Kasumi-1 (cell line): Measurements from ENCODE around the gene PDLIM7.

Source experiments
- DNase-seq, 2 experiments: peaks; one replicate each; lab custom pipeline; 2025; lab: John Stamatoyannopoulos, UW

Gene PDLIM7

GRCh38 chr5:177507165-177507564, 9.8 kb upstream of the PDLIM7 start:
- DNase-seq: peak in 1 of 2 experiments; percentile 47

GRCh38 chr5:177505075-177505474, 7.7 kb upstream of the PDLIM7 start:
- DNase-seq: no peak

GRCh38 chr5:177504086-177505056, 7.0 kb upstream of the PDLIM7 start:
- no peak for DNase-seq

- no peak for DNase-seq
Measured at GRCh38 chr5:177503351-177504085, 6.1 kb upstream of the PDLIM7 start.

GRCh38 chr5:177502886-177503285, 5.5 kb upstream of the PDLIM7 start:
- DNase-seq: no peak

- DNase-seq: no peak
Measured at GRCh38 chr5:177501874-177502678, 4.7 kb upstream of the PDLIM7 start.

- DNase-seq: peak; percentile 58 to 71
Measured at GRCh38 chr5:177500685-177501522, 3.5 kb upstream of the PDLIM7 start.

GRCh38 chr5:177499842-177500241, 2.4 kb upstream of the PDLIM7 start:
- no peak for DNase-seq

- DNase-seq: no peak
Measured at GRCh38 chr5:177498013-177498787, 796 bp upstream of the PDLIM7 start.

- DNase-seq: peak; percentile 66 to 71
Measured at GRCh38 chr5:177496727-177497291, 595 bp downstream of the PDLIM7 start.

GRCh38 chr5:177496070-177496726, 1.2 kb downstream of the PDLIM7 start:
- no peak for DNase-seq

- DNase-seq: no peak
Measured at GRCh38 chr5:177495243-177496060, 2.0 kb downstream of the PDLIM7 start.

GRCh38 chr5:177494346-177495195, 2.8 kb downstream of the PDLIM7 start:
- peak; percentile 51 to 63 for DNase-seq

- DNase-seq: no peak
Measured at GRCh38 chr5:177493795-177494345, 3.5 kb downstream of the PDLIM7 start.

- DNase-seq: no peak
Measured at GRCh38 chr5:177492841-177493240, 4.6 kb downstream of the PDLIM7 start.

GRCh38 chr5:177491983-177492746, 5.2 kb downstream of the PDLIM7 start:
- no peak for DNase-seq
